Hepatocyte (in vitro differentiated cells): ENCODE data around the gene AUTS2. TPM values are rescaled to one million over a fixed set of nuclear protein-coding genes. Genes with fewer than 3 reads are reported as not detected.

Experiments used
- DNase-seq: peaks from one replicate; pipeline ENCODE4 v3.0.0-alpha.2; 2016; ENCODE audit warnings: low spot score
- H2AFZ ChIP-seq: fragments of 200-600 bp; sonication (generic); 2 replicates; pipeline ENCODE4 v1.6.0; 2016; ENCODE audit warnings: antibody characterized with exemption, mild to moderate bottlenecking
- H3K27ac ChIP-seq: fragments of 200-600 bp; sonication (generic); 2 replicates; pipeline ENCODE4 v1.5.1; 2016; ENCODE audit warnings: mild to moderate bottlenecking
- H3K27me3 ChIP-seq: fragments of 200-600 bp; sonication (generic); 2 replicates; pipeline ENCODE4 v1.6.1; 2016
- H3K36me3 ChIP-seq: fragments of 200-600 bp; sonication (generic); replicated peaks from 2 replicates; pipeline ENCODE4 v1.5.1; 2016; ENCODE audit warnings: low read depth; ENCODE audit not compliant: insufficient read depth
- H3K4me1 ChIP-seq: fragments of 200-600 bp; sonication (generic); 2 replicates; pipeline ENCODE4 v1.5.1; 2016; ENCODE audit warnings: mild to moderate bottlenecking, moderate library complexity; ENCODE audit not compliant: insufficient read depth
- H3K4me2 ChIP-seq: fragments of 200-600 bp; sonication (generic); 2 replicates; pipeline ENCODE4 v1.6.0; 2016
- H3K4me3 ChIP-seq: fragments of 200-600 bp; sonication (generic); 2 replicates; pipeline ENCODE4 v1.5.1; 2016; ENCODE audit warnings: mild to moderate bottlenecking
- H3K79me2 ChIP-seq: fragments of 200-600 bp; sonication (generic); 2 replicates; pipeline ENCODE4 v1.6.0; 2017; ENCODE audit warnings: mild to moderate bottlenecking
- H3K9me2 ChIP-seq: fragments of 200-600 bp; sonication (generic); replicated peaks from 2 replicates; pipeline ENCODE4 v1.6.0; 2017; ENCODE audit warnings: mild to moderate bottlenecking; ENCODE audit not compliant: insufficient read depth
- H3K9me3 ChIP-seq: fragments of 200-600 bp; sonication (generic); 2 replicates; pipeline ENCODE4 v1.5.1; 2016; ENCODE audit warnings: low read depth, mild to moderate bottlenecking
- H4K20me1 ChIP-seq: fragments of 200-600 bp; sonication (generic); 2 replicates; pipeline ENCODE4 v1.6.0; 2016; ENCODE audit warnings: mild to moderate bottlenecking; ENCODE audit not compliant: insufficient read depth, poor library complexity, severe bottlenecking
- EZH2 ChIP-seq: fragments of 200-600 bp; sonication (generic); IDR thresholded peaks from 2 replicates; pipeline ENCODE4 v1.6.1; 2016; ENCODE audit warnings: antibody characterized with exemption, mild to moderate bottlenecking, borderline replicate concordance
- EZH2phosphoT487 ChIP-seq: fragments of 200-600 bp; sonication (generic); IDR thresholded peaks from one replicate; pipeline ENCODE4 v1.6.1; 2018; ENCODE audit warnings: antibody characterized with exemption, mild to moderate bottlenecking, low read depth, moderate library complexity; ENCODE audit not compliant: unreplicated experiment, severe bottlenecking
- WGBS: methylation state at CpG from one replicate; pipeline ENCODE4 v1.1.6; 2016; ENCODE audit warnings: low lambda C conversion rate; ENCODE audit errors: missing lambda C conversion rate; 5-methylcytosine and 5-hydroxymethylcytosine counted together
- polyA plus RNA-seq: library from polyadenylated mRNA; unstranded; fragments of >200 nt; fragmentation: Nextera tagmentation; extraction: Ambion mirVana; gene quantifications from 2 replicates; pipeline ENCODE4 v1.2.1, GENCODE V29; 2016
- total RNA-seq: library from RNA; depleted of rRNA; stranded (reverse); fragments of >200 nt; gene quantifications from 2 replicates; pipeline ENCODE4 v1.2.3, GENCODE V29; 2014
- TF ChIP-seq, protein P1 (sequence below): fragments of 200-600 bp; sonication (generic); IDR thresholded peaks from 2 replicates; pipeline ENCODE4 v1.5.1; 2016; ENCODE audit warnings: antibody characterized with exemption, mild to moderate bottlenecking; ENCODE audit not compliant: poor library complexity

The AUTS2 gene
- total and polyA plus RNA-seq, 2 experiments from 2014 or later: 34.4 to 40.9 TPM

- Histone ChIP-seq H3K4me3 (no peak overlapping the region), H3K4me2 (no peak overlapping the region), H3K4me1 (no peaks in the 10 kb centered on the region), H3K27me3 (no peaks in the 10 kb centered on the region), H3K36me3 (no peaks in the 10 kb centered on the region), H3K79me2 (no peaks in the 10 kb centered on the region), H2AFZ (no peak overlapping the region), H3K27ac (no peak overlapping the region), H3K9me3 (no peaks in the 10 kb centered on the region), H3K9me2 (no peaks in the 10 kb centered on the region), H4K20me1 (peaks cover 7% of the 10 kb centered on the region)
- TF ChIP-seq EZH2phosphoT487 (no peak), EZH2 (no peak)
- TF ChIP-seq, protein P1, sequence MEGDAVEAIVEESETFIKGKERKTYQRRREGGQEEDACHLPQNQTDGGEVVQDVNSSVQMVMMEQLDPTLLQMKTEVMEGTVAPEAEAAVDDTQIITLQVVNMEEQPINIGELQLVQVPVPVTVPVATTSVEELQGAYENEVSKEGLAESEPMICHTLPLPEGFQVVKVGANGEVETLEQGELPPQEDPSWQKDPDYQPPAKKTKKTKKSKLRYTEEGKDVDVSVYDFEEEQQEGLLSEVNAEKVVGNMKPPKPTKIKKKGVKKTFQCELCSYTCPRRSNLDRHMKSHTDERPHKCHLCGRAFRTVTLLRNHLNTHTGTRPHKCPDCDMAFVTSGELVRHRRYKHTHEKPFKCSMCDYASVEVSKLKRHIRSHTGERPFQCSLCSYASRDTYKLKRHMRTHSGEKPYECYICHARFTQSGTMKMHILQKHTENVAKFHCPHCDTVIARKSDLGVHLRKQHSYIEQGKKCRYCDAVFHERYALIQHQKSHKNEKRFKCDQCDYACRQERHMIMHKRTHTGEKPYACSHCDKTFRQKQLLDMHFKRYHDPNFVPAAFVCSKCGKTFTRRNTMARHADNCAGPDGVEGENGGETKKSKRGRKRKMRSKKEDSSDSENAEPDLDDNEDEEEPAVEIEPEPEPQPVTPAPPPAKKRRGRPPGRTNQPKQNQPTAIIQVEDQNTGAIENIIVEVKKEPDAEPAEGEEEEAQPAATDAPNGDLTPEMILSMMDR: no peak
- 81% methylated on average over 6 of the region's 6 CpGs for WGBS
- no peak for DNase-seq
Observed at GRCh38 chr7:70063371-70063770, 465.1 kb downstream of the AUTS2 start.

GRCh38 chr7:70063927-70064326, 465.7 kb downstream of the AUTS2 start:
- DNase-seq: no peak
- Histone ChIP-seq H3K4me2 (no peak overlapping the region), H3K9me3 (no peaks in the 10 kb centered on the region), H3K79me2 (no peaks in the 10 kb centered on the region), H2AFZ (no peak overlapping the region), H3K27me3 (no peaks in the 10 kb centered on the region), H3K27ac (no peak overlapping the region), H4K20me1 (peaks cover 7% of the 10 kb centered on the region), H3K36me3 (no peaks in the 10 kb centered on the region), H3K9me2 (no peaks in the 10 kb centered on the region), H3K4me3 (no peak overlapping the region), H3K4me1 (no peaks in the 10 kb centered on the region)
- 74% methylated on average over 6 of the region's 6 CpGs for WGBS
- TF ChIP-seq EZH2 (no peak), EZH2phosphoT487 (no peak)
- TF ChIP-seq, protein P1: no peak

DNA sequence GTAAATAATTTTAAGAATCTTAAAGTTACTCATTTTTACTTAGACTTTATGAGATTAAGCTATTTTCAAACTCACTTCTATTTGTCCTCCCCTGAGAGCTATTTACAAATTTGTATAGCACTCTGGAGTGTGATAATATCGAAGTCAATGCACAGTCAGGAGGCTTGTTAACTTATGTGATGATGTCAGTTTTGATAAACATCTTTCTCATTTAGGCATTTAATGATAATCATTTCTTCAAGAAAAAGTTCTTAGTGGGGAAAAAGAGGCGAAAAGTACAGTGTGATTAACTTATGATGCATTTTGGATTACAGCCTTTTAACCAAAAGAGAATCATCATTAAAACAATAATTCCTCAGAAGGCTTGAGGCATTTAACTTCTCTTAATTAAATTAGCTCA, 468.6 kb downstream of the AUTS2 start:
- no peak overlapping the region for H3K4me3 ChIP-seq
- no peaks in the 10 kb centered on the region for H3K9me3 ChIP-seq
- H3K27me3 ChIP-seq: no peaks in the 10 kb centered on the region
- H3K9me2 ChIP-seq: no peaks in the 10 kb centered on the region
- TF ChIP-seq EZH2 (no peak), EZH2phosphoT487 (no peak)
- TF ChIP-seq, protein P1: no peak
- H2AFZ ChIP-seq: no peak overlapping the region
- WGBS: 79% methylated on average over 2 of the region's 2 CpGs
- H3K4me1 ChIP-seq: no peaks in the 10 kb centered on the region
- no peak overlapping the region for H3K27ac ChIP-seq
- no peaks in the 10 kb centered on the region for H3K36me3 ChIP-seq
- H3K4me2 ChIP-seq: no peak overlapping the region
- H3K79me2 ChIP-seq: no peaks in the 10 kb centered on the region
- peaks cover 7% of the 10 kb centered on the region for H4K20me1 ChIP-seq
- no peak for DNase-seq

GRCh38 chr7:70068531-70068930, 470.3 kb downstream of the AUTS2 start:
- H3K79me2 ChIP-seq: no peaks in the 10 kb centered on the region
- H3K9me2 ChIP-seq: no peaks in the 10 kb centered on the region
- H3K4me3 ChIP-seq: no peak overlapping the region
- no peaks in the 10 kb centered on the region for H3K27me3 ChIP-seq
- no peak for TF ChIP-seq EZH2phosphoT487
- TF ChIP-seq, protein P1: no peak
- no peak for TF ChIP-seq EZH2
- H4K20me1 ChIP-seq: peaks cover 7% of the 10 kb centered on the region
- no peaks in the 10 kb centered on the region for H3K36me3 ChIP-seq
- no peak overlapping the region for H2AFZ ChIP-seq
- DNase-seq: no peak
- no peak overlapping the region for H3K27ac ChIP-seq
- peaks cover 3% of the 10 kb centered on the region for H3K4me1 ChIP-seq
- no peaks in the 10 kb centered on the region for H3K9me3 ChIP-seq
- no peak overlapping the region for H3K4me2 ChIP-seq
- 79% methylated on average over 2 of the region's 2 CpGs for WGBS
